Measurements from ENCODE around the gene RCN2. TPM values are rescaled to one million over a fixed set of nuclear protein-coding genes. Genes with fewer than 3 reads are reported as not detected.

RCN2 gene
- total and polyA plus RNA-seq, 2 donors (not counting 1 experiment from before 2014, with no cell fraction given), result 46.6 to 106 TPM

GRCh38 chr15:76929011-76929760, 2.4 kb upstream of the RCN2 start:
- Histone ChIP-seq H2AFZ (ENCODE audit: low read length) (no peak overlapping the region), H3K79me2 (ENCODE audit: control insufficient read depth, insufficient read depth, low read length) (peaks cover 1% of the 10 kb centered on the region), H3K36me3 (ENCODE audit: control insufficient read depth, insufficient read depth, low read length) (no peaks in the 10 kb centered on the region), H3K27me3 (ENCODE audit: control insufficient read depth, insufficient read depth, low read length) (no peaks in the 10 kb centered on the region), H3K4me2 (ENCODE audit: extremely low read depth, insufficient read depth, low read length) (no peak overlapping the region), H3K4me1 (ENCODE audit: control insufficient read depth, extremely low read depth, insufficient read depth, low read length) (peaks cover 2% of the 10 kb centered on the region), H3K9ac (ENCODE audit: insufficient read depth, low read length) (no peak overlapping the region), H3K9me3 (ENCODE audit: control insufficient read depth, insufficient read depth, low read depth, low read length) (no peaks in the 10 kb centered on the region), H3K27ac (ENCODE audit: insufficient read depth, low read length) (no peak overlapping the region), H4K20me1 (ENCODE audit: control insufficient read depth, extremely low read depth, insufficient read depth, low read length) (no peaks in the 10 kb centered on the region), H3K4me3 (replicated peaks in 1 of 4; ENCODE audit: control extremely low read depth in 1 of 4, insufficient read depth in 1 of 4, low read depth in 3 of 4, low read length in 4 of 4) (no peak overlapping the region)
- DNase-seq (ENCODE audit: low read depth in 2 of 2), result no peak
- no peak for TF ChIP-seq CTCF (conservative IDR thresholded peaks at IDR 0.05 in 1 of 2, IDR thresholded peaks at IDR 0.05 in 1 of 2; ENCODE audit: low read depth in 1 of 2, low read length in 2 of 2)
- no peak for TF ChIP-seq EZH2 (IDR thresholded peaks at IDR 0.05; ENCODE audit: low read length, missing control alignments)

GRCh38 chr15:76930831-76931396, 635 bp upstream of the RCN2 start:
- H3K27me3 ChIP-seq (ENCODE audit: control insufficient read depth, insufficient read depth, low read length), result no peaks in the 10 kb centered on the region
- no peaks in the 10 kb centered on the region for H3K9me3 ChIP-seq (ENCODE audit: control insufficient read depth, insufficient read depth, low read depth, low read length)
- H3K79me2 ChIP-seq (ENCODE audit: control insufficient read depth, insufficient read depth, low read length), result peaks cover 1% of the 10 kb centered on the region
- no peaks in the 10 kb centered on the region for H4K20me1 ChIP-seq (ENCODE audit: control insufficient read depth, extremely low read depth, insufficient read depth, low read length)
- no peaks in the 10 kb centered on the region for H3K36me3 ChIP-seq (ENCODE audit: control insufficient read depth, insufficient read depth, low read length)
- H3K27ac ChIP-seq (ENCODE audit: insufficient read depth, low read length), result peak overlapping the region; percentile 24
- peak overlapping the region; percentile 93 for H2AFZ ChIP-seq (ENCODE audit: low read length)
- TF ChIP-seq CTCF (conservative IDR thresholded peaks at IDR 0.05 in 1 of 2, IDR thresholded peaks at IDR 0.05 in 1 of 2; ENCODE audit: low read depth in 1 of 2, low read length in 2 of 2) (no peak), EZH2 (IDR thresholded peaks at IDR 0.05; ENCODE audit: low read length, missing control alignments) (no peak)
- H3K9ac ChIP-seq (ENCODE audit: insufficient read depth, low read length), result peak overlapping the region; percentile 39
- peak overlapping the region; percentile 59 to 81 (median 76) for H3K4me3 ChIP-seq (replicated peaks in 1 of 4; ENCODE audit: control extremely low read depth in 1 of 4, insufficient read depth in 1 of 4, low read depth in 3 of 4, low read length in 4 of 4)
- peaks cover 2% of the 10 kb centered on the region for H3K4me1 ChIP-seq (ENCODE audit: control insufficient read depth, extremely low read depth, insufficient read depth, low read length)
- peak in 1 of 2 donors; percentile 2 for DNase-seq (ENCODE audit: low read depth in 2 of 2)
- H3K4me2 ChIP-seq (ENCODE audit: extremely low read depth, insufficient read depth, low read length), result peak overlapping the region; percentile 80

GRCh38 chr15:76932135-76932966, 802 bp downstream of the RCN2 start:
- H4K20me1 ChIP-seq (ENCODE audit: control insufficient read depth, extremely low read depth, insufficient read depth, low read length), result no peaks in the 10 kb centered on the region
- peak overlapping the region; percentile 50 for H3K9ac ChIP-seq (ENCODE audit: insufficient read depth, low read length)
- H3K4me2 ChIP-seq (ENCODE audit: extremely low read depth, insufficient read depth, low read length), result peak overlapping the region; percentile 85
- H2AFZ ChIP-seq (ENCODE audit: low read length), result peak overlapping the region; percentile 44
- no peaks in the 10 kb centered on the region for H3K9me3 ChIP-seq (ENCODE audit: control insufficient read depth, insufficient read depth, low read depth, low read length)
- H3K4me3 ChIP-seq (replicated peaks in 1 of 4; ENCODE audit: control extremely low read depth in 1 of 4, insufficient read depth in 1 of 4, low read depth in 3 of 4, low read length in 4 of 4), result peak overlapping the region; percentile 58 to 92 (median 78)
- H3K79me2 ChIP-seq (ENCODE audit: control insufficient read depth, insufficient read depth, low read length), result peaks cover 1% of the 10 kb centered on the region
- no peaks in the 10 kb centered on the region for H3K27me3 ChIP-seq (ENCODE audit: control insufficient read depth, insufficient read depth, low read length)
- no peaks in the 10 kb centered on the region for H3K36me3 ChIP-seq (ENCODE audit: control insufficient read depth, insufficient read depth, low read length)
- TF ChIP-seq CTCF (conservative IDR thresholded peaks at IDR 0.05 in 1 of 2, IDR thresholded peaks at IDR 0.05 in 1 of 2; ENCODE audit: low read depth in 1 of 2, low read length in 2 of 2) (no peak), EZH2 (IDR thresholded peaks at IDR 0.05; ENCODE audit: low read length, missing control alignments) (no peak)
- H3K27ac ChIP-seq (ENCODE audit: insufficient read depth, low read length), result peak overlapping the region; percentile 30
- H3K4me1 ChIP-seq (ENCODE audit: control insufficient read depth, extremely low read depth, insufficient read depth, low read length), result peaks cover 2% of the 10 kb centered on the region
- peak; percentile 8 to 12 for DNase-seq (ENCODE audit: low read depth in 2 of 2)

Data from fibroblast of lung (primary cell).